Measurements from ENCODE around the gene SLC45A3.
A peak's percentile ranks its signal among the peaks of the same experiment; 100 is the strongest.

Gene SLC45A3

GRCh38 chr1:205633421-205633976 is 46.8 kb downstream of the SLC45A3 start:
- no peak for DNase-seq (ENCODE audit: low spot score)

- no peak for DNase-seq (ENCODE audit: low spot score)
Observed at GRCh38 chr1:205632669-205633169, 47.6 kb downstream of the SLC45A3 start.

DNA sequence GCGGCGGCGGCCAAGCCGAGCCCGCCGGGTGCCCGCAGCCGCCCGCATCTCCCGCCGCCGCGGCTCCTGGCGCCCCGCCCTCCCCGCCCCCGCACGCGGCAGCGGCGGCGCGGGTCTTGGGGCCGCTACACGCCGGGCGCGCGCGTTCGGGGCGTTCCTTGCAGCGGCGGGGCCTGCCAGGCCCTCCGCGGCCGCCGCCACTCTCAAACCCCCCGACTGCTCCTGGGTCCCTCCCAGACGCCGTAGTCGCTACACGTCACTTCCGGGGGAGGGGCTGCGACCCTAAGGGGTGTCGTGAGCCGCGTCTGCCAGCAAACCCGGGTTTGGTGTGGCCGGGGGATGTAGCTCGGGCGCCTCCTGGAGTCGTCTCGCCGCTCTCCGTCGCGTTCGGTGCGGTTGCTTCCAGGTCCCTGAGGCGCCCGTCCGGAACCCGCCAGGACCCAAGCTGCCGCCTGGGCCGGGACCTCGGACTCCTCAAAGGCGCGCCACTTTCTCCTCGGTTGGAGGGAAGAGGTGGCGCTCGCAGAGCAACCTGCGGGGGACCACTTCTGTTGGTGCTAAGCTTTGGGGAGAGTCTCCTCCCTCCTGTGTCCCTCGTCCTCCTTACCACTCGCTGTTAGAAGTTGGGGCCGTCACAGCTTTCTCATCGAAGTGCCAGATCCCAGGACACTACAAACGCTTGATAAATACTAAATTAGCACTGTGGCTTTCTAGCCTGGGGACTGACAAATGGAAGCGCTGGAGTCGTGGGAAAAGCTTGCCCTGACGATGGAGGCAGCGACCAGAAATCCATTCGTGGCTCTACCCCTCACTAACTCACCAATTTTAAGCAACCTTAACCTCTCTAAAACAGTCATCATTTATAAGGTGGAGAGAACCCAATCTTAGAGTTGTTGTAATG is 48.3 kb downstream of the SLC45A3 start, which contains the start of gene ELK4:
Gene ELK4, minus strand, starts transcription at position 244 of the 901 bp plus-strand sequence. CDS start 8,129 bp downstream, outside the sequence.
- DNase-seq (ENCODE audit: low spot score) = peak; percentile 99

GRCh38 chr1:205631010-205631767 is 49.1 kb downstream of the SLC45A3 start:
- peak; percentile 92 for DNase-seq (ENCODE audit: low spot score)

DNA sequence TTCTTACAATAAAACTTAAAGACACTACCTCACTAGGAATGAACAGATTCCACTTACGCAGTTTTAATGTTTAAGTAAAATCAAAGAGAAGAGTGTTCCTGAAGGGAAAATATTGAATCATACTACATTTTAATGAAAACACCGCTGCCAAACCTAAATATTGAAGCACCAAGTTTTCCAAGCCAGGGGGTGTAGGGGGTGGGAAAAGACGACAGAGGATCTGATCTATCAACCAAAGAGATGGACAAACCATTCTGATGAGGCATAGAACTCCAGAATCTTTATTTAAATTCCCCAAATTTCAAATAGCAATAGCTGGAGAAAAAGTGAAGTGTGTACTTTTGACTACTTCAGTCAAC is 49.7 kb downstream of the SLC45A3 start:
- no peak for DNase-seq (ENCODE audit: low spot score)

GRCh38 chr1:205630241-205630640 is 50.1 kb downstream of the SLC45A3 start:
- no peak for DNase-seq (ENCODE audit: low spot score)

- DNase-seq (ENCODE audit: low spot score) = no peak
Observed at GRCh38 chr1:205629751-205630150, 50.6 kb downstream of the SLC45A3 start.

GRCh38 chr1:205627956-205628355 is 52.4 kb downstream of the SLC45A3 start:
- no peak for DNase-seq (ENCODE audit: low spot score)

DNA sequence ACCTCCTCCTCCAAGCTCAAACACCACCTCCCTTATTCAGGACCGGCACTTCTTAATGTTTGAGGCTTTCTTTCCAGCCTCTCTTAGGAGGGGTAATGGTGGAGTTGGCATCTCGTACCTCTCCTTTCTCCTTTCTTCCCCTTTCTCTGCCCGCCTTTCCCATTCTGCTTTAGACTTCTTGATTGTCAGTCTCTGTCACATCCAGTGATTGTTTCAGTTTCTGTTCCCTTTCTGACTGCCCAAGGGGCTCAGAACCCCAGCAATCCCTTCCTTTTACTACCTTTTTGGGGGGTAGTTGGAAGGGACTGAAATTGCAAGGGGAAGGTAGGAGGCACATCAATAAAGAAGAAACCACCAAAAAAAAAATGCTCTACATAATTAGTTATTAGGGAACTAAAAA is 54.1 kb downstream of the SLC45A3 start:
- DNase-seq (ENCODE audit: low spot score) = no peak

DNA sequence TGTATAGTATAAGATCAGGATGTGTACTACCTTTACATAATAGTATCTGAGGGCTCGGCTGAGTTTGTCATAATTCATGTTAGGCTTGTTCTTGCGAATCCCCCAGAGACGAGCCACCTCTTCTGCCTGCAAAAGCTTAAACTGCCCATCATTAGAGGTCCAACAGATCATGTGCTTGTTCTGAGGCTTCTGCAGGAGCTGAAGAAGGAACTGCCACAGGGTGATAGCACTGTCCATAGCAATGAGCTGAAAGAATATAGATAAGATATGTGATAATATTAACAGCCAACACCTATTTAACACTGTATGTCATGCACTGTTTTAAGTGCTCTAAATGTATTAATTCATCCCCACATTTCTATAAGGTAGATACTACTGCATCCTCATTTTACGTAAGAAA is 56.7 kb downstream of the SLC45A3 start:
- DNase-seq (ENCODE audit: low spot score) = no peak

DNA sequence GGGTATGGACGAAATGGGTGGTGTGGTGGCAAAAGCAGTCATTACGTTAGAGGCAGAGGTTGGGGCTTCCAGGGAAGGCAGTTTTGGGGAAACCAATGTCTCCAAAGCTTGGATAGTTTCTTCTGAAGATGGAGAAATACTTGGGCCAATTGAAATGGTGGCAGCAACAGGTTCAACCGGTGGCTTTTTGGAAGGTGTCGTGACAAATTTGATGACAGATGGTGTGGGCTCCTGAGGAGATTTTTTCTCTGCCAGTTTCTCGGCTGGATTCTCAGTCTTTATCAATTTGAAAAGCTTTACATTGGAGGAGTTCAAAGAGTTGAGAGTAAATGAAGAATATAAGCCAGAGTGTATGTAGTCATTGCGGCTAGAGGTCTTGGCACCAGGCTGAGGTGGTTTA is 60.0 kb downstream of the SLC45A3 start:
- DNase-seq (ENCODE audit: low spot score) = no peak

- DNase-seq (ENCODE audit: low spot score) = no peak
Observed at GRCh38 chr1:205619376-205619775, 60.9 kb downstream of the SLC45A3 start.

DNA sequence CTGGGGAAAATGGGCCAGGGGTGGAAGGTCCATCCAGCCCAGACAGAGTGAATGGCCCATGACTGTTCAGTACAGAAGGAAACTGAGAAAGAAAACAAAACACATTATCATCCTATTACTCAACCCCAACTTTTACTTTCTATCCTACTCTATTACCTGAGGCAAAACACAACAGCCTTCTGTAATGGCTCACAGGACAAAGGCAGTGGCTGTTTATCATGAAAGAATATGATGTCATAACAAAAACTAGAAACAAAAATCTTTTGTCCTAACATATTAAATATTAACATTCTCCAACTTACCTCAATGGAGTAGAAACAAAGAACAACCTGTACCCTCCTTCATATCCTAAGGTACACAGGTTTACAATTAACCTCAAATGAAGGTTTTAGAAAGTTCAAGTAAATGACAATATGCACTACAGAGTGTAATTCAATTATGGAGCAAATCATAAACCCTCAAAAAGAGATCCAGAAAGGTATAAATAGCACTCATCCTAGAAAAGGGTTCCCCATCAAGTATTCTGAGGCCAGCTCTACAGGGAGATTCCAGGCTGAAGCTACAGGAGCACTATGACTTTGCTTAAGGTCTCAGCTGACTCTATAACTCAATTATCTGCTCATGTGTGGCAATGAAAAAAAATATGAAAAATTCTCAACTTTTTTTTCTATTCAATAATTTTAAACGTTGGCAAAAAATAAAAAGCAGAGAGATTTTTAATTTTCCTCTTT is 63.6 kb downstream of the SLC45A3 start:
- DNase-seq (ENCODE audit: low spot score) = no peak

DNA sequence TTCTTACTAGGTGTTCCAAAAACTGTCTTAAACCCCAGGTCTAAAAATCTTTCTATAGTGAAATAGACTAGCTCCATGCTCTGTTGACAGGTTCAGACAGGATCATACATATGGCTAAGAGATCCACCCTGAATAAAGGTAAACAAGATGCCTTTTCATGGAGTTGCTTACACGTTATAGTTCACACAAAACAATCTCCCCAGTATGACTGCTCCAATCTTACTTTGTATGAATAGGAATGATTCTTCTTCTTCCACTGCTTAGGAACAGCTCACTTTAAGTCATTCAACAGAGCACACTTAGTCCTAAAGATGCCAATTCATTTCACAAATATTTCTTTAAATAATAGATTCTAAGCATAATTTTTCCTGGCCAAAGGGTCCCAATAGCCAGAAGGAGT is 64.5 kb downstream of the SLC45A3 start:
- no peak for DNase-seq (ENCODE audit: low spot score)

DNA sequence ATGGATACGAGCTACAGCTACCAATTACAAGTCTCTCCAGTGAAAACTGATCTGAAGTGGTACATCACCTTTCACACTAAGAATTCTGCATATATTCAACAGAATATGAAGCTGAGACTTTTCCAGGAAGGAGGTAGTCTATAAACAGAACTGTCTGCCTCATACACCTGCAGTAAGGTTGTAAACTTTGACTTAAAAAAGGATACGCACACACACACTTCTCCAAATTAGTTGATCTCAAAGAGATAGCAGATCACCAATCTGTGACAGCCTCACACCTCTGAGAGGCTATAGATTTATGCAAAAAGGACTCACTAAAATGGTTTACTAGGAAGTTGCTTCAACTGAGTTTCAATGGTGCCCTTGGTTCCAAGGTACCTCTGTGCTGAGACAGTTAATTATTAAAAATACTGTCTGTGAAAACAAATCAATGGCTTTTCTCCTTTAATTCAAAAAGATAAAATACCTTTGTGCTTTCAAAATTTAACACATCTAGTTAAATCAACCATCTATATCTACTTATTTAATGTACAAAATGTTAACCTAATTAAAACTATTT is 66.4 kb downstream of the SLC45A3 start:
- DNase-seq (ENCODE audit: low spot score) = no peak

- DNase-seq (ENCODE audit: low spot score) = no peak
Observed at GRCh38 chr1:205612556-205612955, 67.8 kb downstream of the SLC45A3 start.

DNA sequence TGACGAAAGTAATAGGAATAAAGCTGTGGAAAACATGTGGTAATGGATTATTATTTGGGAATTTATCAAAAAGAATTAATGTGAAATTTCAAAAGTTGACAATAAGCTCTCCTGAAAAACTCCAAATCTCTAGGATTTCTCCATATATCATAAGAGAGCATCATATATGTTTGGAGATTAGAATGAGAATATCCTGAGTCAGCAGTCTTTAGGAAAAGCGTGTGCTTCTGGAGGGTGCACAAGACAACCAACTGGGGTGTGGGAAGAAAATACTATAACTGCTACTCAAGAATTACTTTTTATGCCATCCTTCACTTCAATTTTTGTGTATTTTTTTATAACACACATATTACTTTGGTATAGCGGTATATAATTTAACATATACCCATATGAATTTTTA is 68.2 kb downstream of the SLC45A3 start:
- DNase-seq (ENCODE audit: low spot score) = no peak

- peak; percentile 30 for DNase-seq (ENCODE audit: low spot score)
Observed at GRCh38 chr1:205610901-205611466, 69.3 kb downstream of the SLC45A3 start.

GRCh38 chr1:205610036-205610435 is 70.3 kb downstream of the SLC45A3 start:
- no peak for DNase-seq (ENCODE audit: low spot score)
